BE2C (cell line): ENCODE measurements around the gene KLHDC7A.

Source experiments
- DNase-seq: peaks from one replicate; pipeline ENCODE4 v3.0.0-alpha.2; 2020
- H3K27me3 ChIP-seq: fragments of 250-450 bp; sonication (Bioruptor Pico); 2 replicates; pipeline ENCODE4 v1.5.1; 2020; ENCODE audit warnings: mild to moderate bottlenecking
- H3K36me3 ChIP-seq: fragments of 250-450 bp; sonication (Bioruptor Pico); 2 replicates; pipeline ENCODE4 v1.5.1; 2020; ENCODE audit warnings: mild to moderate bottlenecking
- H3K4me1 ChIP-seq: fragments of 250-450 bp; sonication (Bioruptor Pico); 2 replicates; pipeline ENCODE4 v1.5.1; 2020
- H3K4me3 ChIP-seq: 2 replicates; pipeline ENCODE4 v1.5.1; 2011; ENCODE audit warnings: low read depth, low read length
- H3K9me3 ChIP-seq: fragments of 250-450 bp; sonication (Bioruptor Pico); 2 replicates; pipeline ENCODE4 v1.5.1; 2020
- CTCF ChIP-seq: IDR thresholded peaks from 2 replicates; pipeline ENCODE4 v1.5.1; 2012; ENCODE audit warnings: mild to moderate bottlenecking, low read depth, low read length

KLHDC7A gene

GRCh38 chr1:18463063-18463462 is 17.7 kb upstream of the KLHDC7A start:
- no peak overlapping the region for H3K4me3 ChIP-seq
- H3K9me3 ChIP-seq: no peaks in the 10 kb centered on the region
- no peak for TF ChIP-seq CTCF
- H3K27me3 ChIP-seq: no peaks in the 10 kb centered on the region
- no peaks in the 10 kb centered on the region for H3K4me1 ChIP-seq
- H3K36me3 ChIP-seq: no peaks in the 10 kb centered on the region
- DNase-seq: no peak

- Histone ChIP-seq H3K4me1 (no peaks in the 10 kb centered on the region), H3K4me3 (no peak overlapping the region), H3K9me3 (no peaks in the 10 kb centered on the region), H3K36me3 (no peaks in the 10 kb centered on the region), H3K27me3 (no peaks in the 10 kb centered on the region)
- TF ChIP-seq CTCF: no peak
- no peak for DNase-seq
These were observed 16.6 kb upstream of the KLHDC7A start for GRCh38 chr1:18463984-18464664.

GRCh38 chr1:18464665-18465050 is 16.1 kb upstream of the KLHDC7A start:
- Histone ChIP-seq H3K36me3 (no peaks in the 10 kb centered on the region), H3K4me1 (no peaks in the 10 kb centered on the region), H3K9me3 (no peaks in the 10 kb centered on the region), H3K27me3 (no peaks in the 10 kb centered on the region), H3K4me3 (no peak overlapping the region)
- no peak for DNase-seq
- TF ChIP-seq CTCF: no peak

- Histone ChIP-seq H3K4me1 (no peaks in the 10 kb centered on the region), H3K4me3 (no peak overlapping the region), H3K27me3 (no peaks in the 10 kb centered on the region), H3K36me3 (no peaks in the 10 kb centered on the region), H3K9me3 (no peaks in the 10 kb centered on the region)
- no peak for TF ChIP-seq CTCF
- no peak for DNase-seq
These were observed 14.1 kb upstream of the KLHDC7A start for GRCh38 chr1:18466676-18467075.

- Histone ChIP-seq H3K4me3 (no peak overlapping the region), H3K27me3 (no peaks in the 10 kb centered on the region), H3K9me3 (no peaks in the 10 kb centered on the region), H3K4me1 (no peaks in the 10 kb centered on the region), H3K36me3 (no peaks in the 10 kb centered on the region)
- no peak for DNase-seq
- no peak for TF ChIP-seq CTCF
These were observed 12.2 kb upstream of the KLHDC7A start for GRCh38 chr1:18468570-18468969.

- no peak for DNase-seq
- Histone ChIP-seq H3K27me3 (no peaks in the 10 kb centered on the region), H3K4me3 (no peak overlapping the region), H3K9me3 (no peaks in the 10 kb centered on the region), H3K36me3 (no peaks in the 10 kb centered on the region), H3K4me1 (no peaks in the 10 kb centered on the region)
- TF ChIP-seq CTCF: no peak
These were observed 11.2 kb upstream of the KLHDC7A start for GRCh38 chr1:18469514-18469913.
